ENCODE results near the gene ANKRD33B.
"Not testable (repeated sequence)": the region's sequence is repeated elsewhere in the genome, so short reads cannot be mapped to it uniquely, and the experiment has no call there.

Gene ANKRD33B

DNA sequence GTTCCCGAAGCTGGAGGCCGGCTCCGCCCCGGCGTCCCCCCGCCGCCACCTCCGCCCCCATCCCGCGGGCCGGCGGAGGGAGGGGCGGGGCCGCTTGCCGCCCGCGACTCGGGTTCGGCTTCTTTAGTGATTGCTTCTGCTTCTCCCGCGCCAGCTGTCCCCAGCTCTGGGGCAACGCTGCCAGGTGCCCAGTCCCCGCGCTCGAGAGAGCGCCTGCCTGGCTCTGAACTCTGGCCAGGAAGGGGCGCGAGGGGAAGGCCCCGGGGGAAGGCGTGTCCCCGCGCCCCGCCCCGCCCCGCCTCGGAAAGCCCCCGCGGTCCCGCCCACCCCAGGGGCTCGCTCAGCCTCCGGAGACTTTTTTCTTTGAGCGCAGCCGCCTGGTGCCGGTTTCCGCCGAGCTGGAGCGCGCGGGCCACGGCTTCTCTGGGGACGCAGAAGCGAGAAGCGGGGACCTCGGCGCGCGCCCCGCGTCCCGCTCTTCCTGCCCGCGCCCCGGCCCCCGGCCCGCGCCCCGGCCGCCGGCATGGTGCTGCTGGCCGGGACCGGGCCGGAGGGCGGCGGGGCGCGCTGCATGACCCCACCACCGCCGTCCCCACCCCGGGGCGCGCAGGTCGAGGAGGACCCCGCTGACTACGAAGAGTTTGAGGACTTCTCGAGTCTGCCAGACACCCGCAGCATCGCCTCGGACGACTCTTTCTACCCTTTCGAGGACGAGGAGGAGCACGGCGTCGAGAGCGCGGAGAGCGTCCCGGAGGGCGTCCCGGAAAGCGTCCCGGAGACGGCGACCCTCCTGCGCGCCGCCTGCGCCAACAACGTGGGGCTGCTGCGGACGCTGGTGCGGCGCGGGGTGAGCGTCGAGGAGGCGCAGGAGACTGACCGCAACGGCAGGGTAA, at the start of gene ANKRD33B:
ANKRD33B (plus strand) TSS at position 126 of the 893 bp plus-strand sequence; CDS start at position 524, 398 bp downstream.
- DNase-seq (ENCODE audit: low read depth), result peak; percentile 68

DNA sequence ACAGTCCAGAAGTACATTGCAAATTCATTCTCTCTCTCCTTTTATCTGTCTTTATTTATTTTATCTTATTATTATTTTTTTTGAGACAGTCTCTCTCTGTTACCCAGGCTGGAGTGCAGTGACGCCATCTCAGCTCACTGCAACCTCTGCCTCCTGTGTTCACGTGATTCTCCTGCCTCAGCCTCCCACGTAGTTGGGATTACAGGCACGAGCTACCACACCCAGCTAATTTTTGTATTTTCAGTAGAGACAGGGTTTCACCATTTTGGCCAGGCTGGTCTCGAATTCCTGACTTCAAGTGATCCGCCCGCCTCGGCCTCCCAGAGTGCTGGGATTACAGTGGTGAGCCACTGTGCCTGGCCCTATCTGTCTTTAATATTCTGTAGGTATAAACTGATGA, 49.3 kb upstream of the ANKRD33B start:
- DNase-seq (ENCODE audit: low read depth), result not testable (repeated sequence)

DNA sequence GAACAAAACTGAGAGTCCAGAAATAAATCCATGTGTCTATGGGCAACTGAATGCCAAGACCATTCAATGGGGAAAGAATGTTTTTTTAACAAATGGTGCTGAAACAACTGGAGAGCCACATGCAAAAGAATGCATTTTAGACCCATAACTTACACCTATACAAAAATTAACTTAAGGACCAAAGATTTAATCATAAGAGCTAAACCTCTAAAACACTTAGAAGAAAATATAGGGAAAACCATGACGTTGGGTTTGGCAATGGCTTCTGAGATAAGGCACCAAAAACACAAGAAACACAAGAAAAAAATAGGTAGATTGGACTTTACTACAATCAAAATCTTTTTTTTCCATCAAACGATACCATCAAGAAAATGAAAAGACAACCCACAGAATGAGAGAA, 48.4 kb upstream of the ANKRD33B start:
- no peak for DNase-seq (ENCODE audit: low read depth)

DNA sequence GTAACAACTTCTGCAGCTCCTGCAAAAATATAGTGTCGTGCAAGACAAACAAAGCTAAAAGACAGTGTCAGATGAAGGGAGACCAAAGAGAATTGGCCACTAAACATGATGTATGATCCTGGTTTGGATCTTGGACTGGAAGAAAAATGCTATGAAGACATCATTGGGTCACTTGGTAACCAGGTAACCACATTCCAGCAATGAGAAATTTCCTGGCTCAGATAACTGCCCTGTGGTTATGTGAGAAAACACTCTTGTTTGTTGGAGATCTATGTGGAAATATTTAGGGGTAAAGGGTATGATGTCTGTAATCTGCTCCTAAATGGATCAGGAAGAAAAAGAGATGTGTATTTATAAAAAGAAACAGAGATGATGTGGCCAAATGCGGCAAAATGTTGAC, 45.5 kb upstream of the ANKRD33B start:
- DNase-seq (ENCODE audit: low read depth), result no peak

DNA sequence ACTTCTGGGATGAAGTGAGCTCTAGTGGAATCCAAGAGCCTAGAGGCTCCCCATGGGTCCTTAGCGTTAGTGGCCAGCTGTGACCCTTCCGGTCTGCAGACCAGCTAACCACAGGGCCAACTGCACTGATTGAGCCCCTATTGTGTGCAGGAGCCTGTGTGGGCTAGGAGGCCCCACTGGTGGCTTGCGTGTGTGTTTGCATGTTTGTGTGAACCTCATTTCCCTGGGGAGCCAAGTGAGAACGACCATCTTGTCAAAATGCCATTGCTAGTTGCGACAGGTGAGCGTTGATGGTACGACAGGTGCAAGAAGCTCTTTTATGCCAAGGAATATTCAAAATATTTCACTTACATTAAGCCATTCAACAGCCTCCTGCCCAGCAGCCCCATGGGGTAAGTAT, 44.1 kb upstream of the ANKRD33B start:
- DNase-seq (ENCODE audit: low read depth), result no peak

DNA sequence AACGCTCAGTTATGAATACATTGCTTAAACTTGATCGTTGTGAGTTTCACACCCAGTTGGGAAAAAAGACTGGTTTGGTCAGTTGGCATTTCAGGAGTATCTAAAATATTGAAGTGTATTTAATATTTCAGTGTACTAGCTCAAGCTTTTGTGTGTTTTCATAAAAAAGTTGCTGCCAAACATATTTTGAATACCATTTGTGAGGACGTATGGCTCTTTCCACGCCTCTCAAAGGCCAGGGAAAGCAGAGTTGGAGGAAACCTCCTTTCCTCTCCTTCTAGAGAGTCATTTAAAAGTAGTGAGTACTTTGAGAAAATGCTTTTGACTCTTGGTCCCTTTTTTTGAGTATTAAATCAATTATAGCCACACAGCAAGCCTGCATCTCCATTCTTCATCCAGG, 43.2 kb upstream of the ANKRD33B start:
- DNase-seq (ENCODE audit: low read depth), result no peak

DNA sequence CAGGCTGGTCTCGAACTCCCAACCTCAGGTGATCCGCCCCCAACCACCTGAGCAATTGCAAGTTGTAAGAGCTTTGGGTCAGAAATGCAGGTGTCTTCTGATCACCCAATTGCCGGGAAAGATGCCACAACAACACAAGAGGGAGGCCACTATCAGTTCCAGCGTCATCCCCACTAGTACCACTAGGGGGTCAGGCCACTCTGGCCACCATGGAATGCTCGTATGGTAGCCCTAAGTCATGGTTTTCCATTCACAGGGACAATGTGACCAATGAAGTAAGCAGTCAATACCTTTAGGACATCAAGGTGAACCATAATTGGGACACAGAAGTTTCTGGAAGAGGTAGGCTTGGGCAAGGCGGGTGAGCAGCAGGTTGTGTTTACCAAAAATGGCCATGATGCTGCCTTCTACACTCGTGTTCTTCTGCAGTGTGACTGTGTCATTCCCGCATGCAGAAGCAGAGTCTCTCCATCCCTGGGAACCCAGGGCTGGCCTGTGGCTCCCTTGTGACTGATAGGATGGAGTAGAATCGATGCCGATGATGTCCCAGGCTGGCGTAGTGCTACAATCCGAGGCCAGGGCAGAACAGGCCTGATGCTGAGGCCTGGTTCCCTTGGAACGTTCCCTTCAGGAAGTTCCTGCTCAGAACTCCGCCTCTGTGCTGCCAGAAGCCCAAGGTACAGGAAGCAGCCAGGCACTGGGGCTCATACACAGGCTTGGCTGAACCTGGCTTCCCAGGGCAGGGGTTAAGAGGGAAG, 42.2 kb upstream of the ANKRD33B start:
- DNase-seq (ENCODE audit: low read depth), result no peak

DNA sequence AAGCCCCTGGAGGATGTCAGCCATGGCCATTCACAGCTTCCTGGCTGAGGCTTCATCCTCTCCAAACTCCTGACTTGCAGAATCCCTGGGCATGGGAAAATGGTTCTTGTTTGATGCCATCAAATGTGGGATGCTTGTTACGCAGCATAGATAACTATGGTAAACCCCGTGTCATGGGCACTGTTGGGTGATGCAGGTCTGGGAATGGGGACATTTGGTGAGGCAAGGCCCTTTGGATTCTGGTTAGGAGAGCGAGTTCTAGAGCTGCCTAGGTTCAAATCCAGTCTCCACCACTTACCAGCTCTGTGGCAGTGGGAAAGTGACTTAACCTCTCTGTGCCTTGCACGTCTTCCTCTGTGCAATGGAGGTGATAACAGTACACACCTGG, 41.7 kb upstream of the ANKRD33B start:
- no peak for DNase-seq (ENCODE audit: low read depth)

DNA sequence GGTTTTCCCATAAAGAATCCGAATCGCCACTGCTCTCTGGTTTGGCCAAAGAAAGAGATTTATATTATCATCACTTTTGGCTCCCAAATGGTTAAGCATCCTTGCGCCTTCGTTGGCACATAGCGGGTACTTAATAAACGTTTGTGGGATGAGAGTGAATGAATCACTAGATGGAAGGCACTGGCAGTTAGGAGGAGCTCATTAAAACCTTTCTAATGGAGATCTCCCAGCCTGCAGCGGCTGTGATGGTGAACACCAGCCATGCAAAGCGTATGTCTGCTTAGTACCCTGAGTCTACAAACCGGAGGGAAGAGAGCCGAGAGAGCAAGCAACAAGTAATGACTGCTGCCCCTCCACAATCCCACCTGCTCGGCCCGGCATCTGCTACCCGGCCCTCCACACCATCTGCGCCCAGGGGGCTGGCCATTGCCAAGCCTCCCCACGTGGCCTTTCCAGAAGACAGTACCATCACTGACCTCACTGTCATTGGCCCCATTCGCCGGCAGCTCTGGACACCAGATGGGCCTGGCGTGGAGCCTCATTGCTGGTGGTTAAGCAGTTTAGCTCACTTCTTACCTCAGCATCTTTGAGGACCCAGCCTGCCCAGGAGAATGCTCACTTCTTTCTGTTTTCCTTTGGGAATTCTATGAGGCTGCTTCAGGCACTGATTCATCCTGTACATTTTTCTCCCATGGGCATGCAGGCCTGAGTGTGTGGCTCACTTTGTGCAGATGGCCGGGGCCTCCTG, 39.3 kb upstream of the ANKRD33B start:
- DNase-seq (ENCODE audit: low read depth), result no peak

DNA sequence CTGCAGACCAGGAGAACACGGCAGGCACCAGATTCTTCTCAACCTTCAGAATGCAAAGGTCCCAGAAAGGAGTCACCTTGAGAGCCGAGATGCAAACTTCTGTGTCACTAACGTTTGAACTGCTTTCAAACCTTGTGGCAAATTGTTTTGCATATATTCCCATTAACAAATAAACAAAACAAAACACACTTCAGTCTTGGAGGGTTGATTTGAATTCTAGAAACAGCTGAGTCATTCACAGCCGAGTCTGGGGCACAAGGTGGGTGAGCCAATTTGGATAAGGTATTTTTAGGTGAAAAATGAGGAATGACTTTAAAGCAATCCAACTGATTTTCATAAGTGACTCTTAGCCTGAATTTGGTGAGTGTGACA, 38.8 kb upstream of the ANKRD33B start:
- DNase-seq (ENCODE audit: low read depth), result no peak

DNA sequence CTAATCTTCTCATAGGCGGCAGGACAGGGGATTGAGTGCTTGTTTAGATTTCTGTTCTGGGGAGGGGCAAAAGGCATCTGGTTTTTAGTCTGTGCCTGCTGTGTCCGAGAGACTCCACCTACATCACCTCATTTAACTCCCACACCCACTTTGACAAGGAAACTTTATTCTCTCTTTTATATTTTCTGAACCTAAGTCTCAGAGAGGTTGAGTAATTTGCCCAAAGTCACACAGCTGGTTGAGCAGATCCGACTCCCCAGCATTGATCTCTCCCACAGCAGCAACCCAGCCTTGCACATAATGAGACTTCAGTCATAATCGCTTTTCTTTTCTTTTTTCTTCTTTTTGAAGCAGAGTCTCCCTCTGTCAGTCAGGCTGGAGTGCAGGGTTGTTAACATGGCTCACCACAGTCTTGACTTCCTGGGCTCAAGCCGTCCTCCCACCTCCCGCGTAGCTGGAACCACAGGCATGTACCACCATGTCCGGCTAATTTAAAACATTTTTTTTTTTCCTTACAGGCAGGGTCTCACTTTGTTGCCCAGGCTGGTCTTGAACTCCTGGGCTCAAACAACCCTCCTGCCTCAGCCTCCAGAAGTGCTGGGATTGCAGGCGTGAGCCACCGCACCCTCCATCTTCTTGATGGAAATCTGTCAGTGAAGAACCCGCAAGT, 36.5 kb upstream of the ANKRD33B start:
- DNase-seq (ENCODE audit: low read depth), result no peak

DNA sequence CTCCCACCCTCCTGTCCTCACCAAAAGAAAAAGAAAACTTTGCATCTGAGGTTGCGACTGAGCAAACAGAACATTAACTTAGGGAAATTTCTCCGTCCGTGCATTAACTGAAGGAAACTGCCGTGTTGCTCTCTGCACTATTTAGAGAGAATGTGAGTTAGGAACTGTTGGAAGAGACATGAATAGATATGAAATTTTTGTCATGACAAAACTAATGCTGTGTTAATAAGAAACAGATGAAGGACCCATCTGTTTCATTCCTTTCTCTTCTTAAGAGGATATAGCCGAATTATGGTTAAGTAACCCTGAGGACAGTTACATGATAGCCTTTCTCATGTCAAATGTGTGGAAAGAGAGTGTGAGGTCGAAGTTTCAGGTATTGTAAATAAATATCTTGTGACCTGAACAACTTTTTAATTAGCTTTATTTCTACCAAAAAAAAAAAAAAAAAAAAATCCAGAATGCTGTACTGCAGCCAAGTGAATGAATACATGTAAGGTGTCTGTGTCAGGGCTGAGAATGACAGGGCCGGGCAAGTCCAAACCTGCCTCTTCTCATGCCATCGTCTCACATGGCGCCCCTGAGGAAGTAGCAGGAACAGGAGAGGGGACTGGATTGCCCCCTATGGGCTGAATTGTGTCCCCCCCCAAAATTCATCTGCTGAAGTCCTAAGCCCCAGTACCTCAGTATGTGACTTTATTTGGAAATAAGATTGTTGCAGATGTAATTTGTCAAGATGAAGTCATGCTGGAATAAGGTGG, 35.6 kb upstream of the ANKRD33B start:
- no peak for DNase-seq (ENCODE audit: low read depth)

DNA sequence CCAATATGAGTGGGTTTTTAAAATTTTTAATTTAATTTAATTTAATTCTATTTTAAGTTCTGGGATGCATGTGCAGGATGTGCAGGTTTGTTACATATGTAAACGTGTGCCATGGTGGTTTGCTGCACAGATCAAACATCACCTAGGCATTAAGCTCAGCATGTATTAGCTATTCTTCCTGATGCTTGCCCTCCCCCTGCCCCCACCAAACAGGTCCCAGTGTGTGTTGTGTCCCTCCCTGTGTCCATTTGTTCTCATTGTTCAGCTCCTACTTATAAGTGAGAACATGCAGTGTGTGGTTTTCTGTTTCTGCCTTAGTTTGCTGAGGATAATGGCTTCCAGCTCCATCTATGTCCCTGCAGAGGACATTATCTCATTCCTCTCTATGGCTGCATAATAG, 35.0 kb upstream of the ANKRD33B start:
- DNase-seq (ENCODE audit: low read depth), result no peak

DNA sequence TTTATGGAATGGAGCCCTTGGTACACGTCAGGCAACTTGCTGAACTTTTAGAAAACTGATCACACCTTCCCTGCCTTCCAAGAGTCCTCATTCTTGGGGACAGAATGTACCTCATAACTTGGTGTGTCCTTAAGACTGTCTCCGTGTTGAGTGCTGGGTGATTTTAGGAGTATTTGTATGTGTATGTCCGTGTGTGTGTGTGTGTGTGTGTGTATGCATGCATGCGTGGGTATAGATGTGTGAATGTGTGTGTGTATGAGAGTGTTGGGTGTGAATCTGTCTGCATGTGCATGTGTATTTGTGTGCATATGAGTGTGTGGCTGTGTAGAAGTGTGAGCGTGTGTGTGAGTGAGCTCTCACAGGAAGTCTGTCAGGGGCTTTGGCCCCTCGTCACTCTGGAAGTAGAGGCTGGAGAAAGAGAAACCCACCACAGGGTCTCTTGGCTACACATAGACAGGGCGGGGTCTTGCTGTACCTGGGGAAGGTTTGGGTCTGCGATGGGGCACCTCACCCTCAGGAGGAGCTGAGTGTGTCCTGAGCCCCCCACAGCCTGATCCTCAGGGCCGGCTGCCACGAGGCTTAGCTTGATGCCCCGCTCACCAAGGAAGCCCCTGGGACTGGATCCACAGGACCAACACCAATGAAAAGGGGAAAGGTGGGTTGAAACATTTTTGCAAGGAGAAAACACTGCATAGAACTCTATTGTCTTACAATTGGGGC, 33.1 kb upstream of the ANKRD33B start:
- DNase-seq (ENCODE audit: low read depth), result no peak

DNA sequence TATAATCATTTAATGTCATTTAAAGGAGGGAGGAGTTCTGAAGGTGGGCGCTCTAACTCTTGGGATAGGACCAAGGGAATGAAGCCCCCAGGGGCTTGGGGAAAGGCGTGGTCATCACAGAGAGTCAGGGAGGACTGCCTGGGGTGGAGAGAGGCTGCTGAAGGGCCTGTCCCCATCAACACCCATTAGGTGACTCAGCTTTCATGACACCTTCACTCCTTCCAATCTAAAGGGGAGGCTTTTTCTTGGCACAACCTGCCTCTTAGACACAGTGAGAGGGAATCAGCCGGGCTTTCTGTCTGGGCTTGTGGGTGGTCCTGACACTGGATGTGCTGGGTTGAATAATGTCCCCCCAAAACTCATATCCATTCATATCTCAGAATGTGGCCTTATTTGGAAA, 31.4 kb upstream of the ANKRD33B start:
- no peak for DNase-seq (ENCODE audit: low read depth)

DNA sequence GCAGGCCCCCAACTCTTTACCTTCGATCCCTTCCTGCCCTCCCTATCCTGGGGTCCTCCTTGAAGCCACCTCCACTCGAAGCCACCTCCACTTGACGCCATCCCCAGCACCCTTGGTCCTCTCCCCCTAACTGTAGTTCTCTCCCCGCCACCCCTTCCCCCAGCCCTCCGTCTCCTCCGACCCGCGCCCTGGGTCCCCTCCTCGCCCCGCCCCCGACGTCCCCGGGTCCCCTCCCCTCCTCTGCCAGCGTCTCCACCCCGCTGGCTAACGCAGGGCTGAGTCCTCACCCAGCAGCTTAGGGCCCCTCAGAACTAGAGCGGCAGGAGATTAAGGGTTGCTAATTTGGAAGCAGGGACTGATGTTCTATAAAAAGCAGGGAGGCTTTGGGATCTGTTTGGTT, 30.6 kb upstream of the ANKRD33B start:
- no peak for DNase-seq (ENCODE audit: low read depth)

DNA sequence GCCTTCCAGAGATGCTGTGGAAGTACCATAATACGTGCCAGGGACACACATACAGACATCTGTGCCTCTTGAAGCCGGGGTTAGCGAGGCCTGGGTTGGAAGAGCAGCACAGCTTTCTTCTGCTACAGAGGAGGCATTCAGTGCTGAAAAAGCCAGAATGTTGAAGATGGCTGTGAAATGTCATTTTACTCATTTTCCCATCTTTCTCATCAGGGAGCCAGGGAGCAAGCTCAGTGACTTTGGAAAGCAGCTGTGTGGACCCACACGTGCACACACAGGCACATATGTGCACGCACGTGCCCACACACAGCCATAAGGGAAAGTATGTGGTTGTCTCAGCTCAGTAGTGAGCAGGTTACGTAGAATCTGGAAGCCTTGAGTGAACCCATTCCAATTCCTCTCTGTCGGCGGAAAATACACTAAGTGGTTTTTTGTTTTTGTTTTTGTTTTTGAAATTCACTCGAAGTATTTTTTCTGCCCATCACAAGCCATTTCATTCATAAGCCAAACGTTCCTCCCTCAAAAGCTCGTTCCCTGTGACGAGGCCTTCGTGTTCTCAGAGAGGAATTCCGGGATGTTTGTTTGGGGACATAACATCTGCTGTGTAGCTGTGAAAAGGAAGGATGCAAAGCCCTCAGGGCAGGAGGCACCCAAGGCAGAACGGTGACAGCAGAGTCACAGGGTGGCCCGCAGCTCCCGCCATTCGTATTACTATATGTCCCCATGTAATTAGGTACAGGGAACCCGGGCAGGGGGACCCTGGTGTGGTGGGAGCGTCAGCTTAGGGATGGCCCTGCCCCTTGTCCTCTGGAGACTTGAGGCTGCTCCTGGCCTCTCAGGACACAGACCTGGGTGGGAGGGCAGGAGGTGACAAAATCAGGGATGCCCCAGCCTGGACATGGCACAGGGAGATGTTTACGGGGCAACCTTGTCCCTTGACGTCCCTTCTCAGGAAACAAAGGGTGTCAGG, 29.0 kb upstream of the ANKRD33B start:
- DNase-seq (ENCODE audit: low read depth), result no peak

DNA sequence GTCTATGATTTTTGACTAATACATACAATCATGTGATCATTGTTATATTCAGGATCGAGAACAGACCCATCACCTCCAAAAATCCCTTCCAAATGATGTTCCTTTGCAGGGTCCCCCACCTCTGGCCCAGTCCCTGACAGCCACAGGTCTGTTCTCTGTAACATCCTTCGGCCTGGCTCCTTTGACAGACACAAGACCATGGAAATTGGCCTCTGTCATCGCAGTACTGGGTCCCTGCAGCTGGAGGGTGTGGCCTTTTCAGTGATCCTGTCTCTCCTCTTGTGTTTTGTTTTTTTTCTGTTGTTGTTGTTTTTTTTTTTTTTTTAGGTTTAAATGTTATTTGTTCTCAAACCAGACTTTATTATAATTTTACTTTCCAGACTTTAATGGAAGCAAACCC, 27.4 kb upstream of the ANKRD33B start:
- DNase-seq (ENCODE audit: low read depth), result no peak

DNA sequence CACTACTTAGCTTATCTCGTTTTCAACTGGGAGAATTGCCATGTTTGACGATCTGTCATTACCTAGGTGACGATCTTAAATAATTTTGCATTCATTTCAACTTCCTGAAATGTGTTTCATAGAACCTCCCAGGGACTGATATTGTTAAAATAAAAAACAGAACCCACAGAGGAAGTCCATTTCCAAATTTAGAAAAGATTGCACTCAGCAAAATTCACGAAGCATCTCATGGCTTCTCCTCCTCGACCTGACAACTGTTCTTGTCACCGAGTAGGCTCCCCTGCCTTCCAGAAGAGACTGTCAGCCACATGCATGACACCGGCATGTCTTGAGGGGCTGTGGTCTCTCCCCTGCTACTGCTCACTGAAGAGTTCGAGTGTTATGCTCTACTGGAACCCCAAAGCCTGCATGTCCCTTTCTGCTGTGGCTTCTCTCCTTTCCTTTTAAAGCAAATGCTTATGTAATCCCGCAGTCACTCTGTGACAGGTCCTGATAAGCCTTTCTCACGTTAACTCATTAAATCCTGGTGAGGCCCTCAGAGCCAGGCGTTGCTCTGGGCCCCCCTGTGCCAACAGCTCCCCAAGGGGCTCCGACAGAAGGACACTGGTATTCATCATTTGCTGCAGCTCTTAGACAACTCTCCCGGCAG, 26.8 kb upstream of the ANKRD33B start:
- no peak for DNase-seq (ENCODE audit: low read depth)

All from activated gamma-delta T cell treated with anti-CD3 and anti-CD28 coated beads, Interleukin-2, amount 50 U/mL, for 16 hours (primary cell).